ENCODE measurements around the gene PAX8. TPM values are rescaled to one million over a fixed set of nuclear protein-coding genes. Genes with fewer than 3 reads are reported as not detected.

PAX8 gene
- total RNA-seq, 1 experiment from 2014 or later, result 3.4 TPM

GRCh38 chr2:113275556-113276215 lies 3.0 kb downstream of the PAX8 start:
- Histone ChIP-seq H2AFZ (ENCODE audit: low read length) (no peak overlapping the region), H3K4me3 (ENCODE audit: low read length) (no peak overlapping the region), H3K9me2 (replicated peaks; ENCODE audit: low read length) (no peaks in the 10 kb centered on the region), H3K27me3 (ENCODE audit: low read length) (no peaks in the 10 kb centered on the region), H3K79me2 (ENCODE audit: low read length) (no peaks in the 10 kb centered on the region), H3K4me1 (ENCODE audit: insufficient read depth, low read length) (no peaks in the 10 kb centered on the region), H3K4me2 (ENCODE audit: low read length) (no peak overlapping the region), H3F3A (ENCODE audit: low read length, unreplicated experiment) (no peaks in the 10 kb centered on the region), H3K9me3 (ENCODE audit: low read length) (no peaks in the 10 kb centered on the region), H3K9ac (ENCODE audit: low read length) (no peak overlapping the region), H3K36me3 (ENCODE audit: low read depth, low read length) (no peaks in the 10 kb centered on the region), H4K20me1 (ENCODE audit: low read length) (no peaks in the 10 kb centered on the region), H3K27ac (ENCODE audit: low read length) (no peak overlapping the region)
- TF ChIP-seq EZH2phosphoT487 (IDR thresholded peaks at IDR 0.05; ENCODE audit: borderline replicate concordance, low read length), result no peak
- TF ChIP-seq CTCF (conservative IDR thresholded peaks at IDR 0.05; ENCODE audit: low read depth, low read length), result no peak
- no peak for TF ChIP-seq EZH2 (IDR thresholded peaks at IDR 0.05; ENCODE audit: low read length, unreplicated experiment)
- intact Hi-C loops (cut with micrococcal nuclease), result no loop called here
- ChIA-PET CTCF (no interaction called here), POLR2A (ENCODE audit: unreplicated experiment) (no interaction called here)
- DNase-seq (no peak), ATAC-seq (no peak)
- BruUV-seq (replicated peaks), result no TSS peak

GRCh38 chr2:113274432-113274831 lies 4.3 kb downstream of the PAX8 start:
- no peak for ATAC-seq
- no peaks in the 10 kb centered on the region for H3K27me3 ChIP-seq (ENCODE audit: low read length)
- no TSS peak for BruUV-seq (replicated peaks)
- no peaks in the 10 kb centered on the region for H3K36me3 ChIP-seq (ENCODE audit: low read depth, low read length)
- no peak overlapping the region for H2AFZ ChIP-seq (ENCODE audit: low read length)
- H3K4me3 ChIP-seq (ENCODE audit: low read length), result no peak overlapping the region
- CTCF ChIA-PET, result no interaction called here
- no peaks in the 10 kb centered on the region for H3F3A ChIP-seq (ENCODE audit: low read length, unreplicated experiment)
- no peaks in the 10 kb centered on the region for H4K20me1 ChIP-seq (ENCODE audit: low read length)
- no peak overlapping the region for H3K4me2 ChIP-seq (ENCODE audit: low read length)
- no peak overlapping the region for H3K27ac ChIP-seq (ENCODE audit: low read length)
- no peaks in the 10 kb centered on the region for H3K79me2 ChIP-seq (ENCODE audit: low read length)
- no peak for DNase-seq
- TF ChIP-seq EZH2 (IDR thresholded peaks at IDR 0.05; ENCODE audit: low read length, unreplicated experiment), result no peak
- TF ChIP-seq EZH2phosphoT487 (IDR thresholded peaks at IDR 0.05; ENCODE audit: borderline replicate concordance, low read length), result no peak
- H3K4me1 ChIP-seq (ENCODE audit: insufficient read depth, low read length), result no peaks in the 10 kb centered on the region
- no peaks in the 10 kb centered on the region for H3K9me2 ChIP-seq (replicated peaks; ENCODE audit: low read length)
- intact Hi-C loops (cut with micrococcal nuclease), result no loop called here
- POLR2A ChIA-PET (ENCODE audit: unreplicated experiment), result no interaction called here
- no peak overlapping the region for H3K9ac ChIP-seq (ENCODE audit: low read length)
- no peaks in the 10 kb centered on the region for H3K9me3 ChIP-seq (ENCODE audit: low read length)

- no peaks in the 10 kb centered on the region for H3K9me3 ChIP-seq (ENCODE audit: low read length)
Measured at GRCh38 chr2:113273981-113274380, 4.7 kb downstream of the PAX8 start.

More at GRCh38 chr2:113273981-113274380, 4.7 kb downstream of the PAX8 start:
- ChIA-PET CTCF (no interaction called here), POLR2A (ENCODE audit: unreplicated experiment) (no interaction called here)
- Histone ChIP-seq H3K4me1 (ENCODE audit: insufficient read depth, low read length) (no peaks in the 10 kb centered on the region), H3K4me2 (ENCODE audit: low read length) (no peak overlapping the region), H3K9me2 (replicated peaks; ENCODE audit: low read length) (no peaks in the 10 kb centered on the region), H3K4me3 (ENCODE audit: low read length) (no peak overlapping the region), H3K36me3 (ENCODE audit: low read depth, low read length) (no peaks in the 10 kb centered on the region), H3K27me3 (ENCODE audit: low read length) (no peaks in the 10 kb centered on the region), H3K79me2 (ENCODE audit: low read length) (no peaks in the 10 kb centered on the region), H3K27ac (ENCODE audit: low read length) (no peak overlapping the region), H3K9ac (ENCODE audit: low read length) (no peak overlapping the region), H3F3A (ENCODE audit: low read length, unreplicated experiment) (no peaks in the 10 kb centered on the region), H4K20me1 (ENCODE audit: low read length) (no peaks in the 10 kb centered on the region), H2AFZ (ENCODE audit: low read length) (no peak overlapping the region)
- ATAC-seq (no peak), DNase-seq (no peak)
- no TSS peak for BruUV-seq (replicated peaks)
- intact Hi-C loops (cut with micrococcal nuclease), result no loop called here
- TF ChIP-seq EZH2phosphoT487 (IDR thresholded peaks at IDR 0.05; ENCODE audit: borderline replicate concordance, low read length) (no peak), EZH2 (IDR thresholded peaks at IDR 0.05; ENCODE audit: low read length, unreplicated experiment) (no peak), CTCF (conservative IDR thresholded peaks at IDR 0.05; ENCODE audit: low read depth, low read length) (no peak)
